MV-4-11 (cell line): ENCODE results near the gene ZBTB32.
"Not testable (repeated sequence)": the region's sequence is repeated elsewhere in the genome, so short reads cannot be mapped to it uniquely, and the experiment has no call there.

Experiments used
- DNase-seq: peaks from one replicate; lab custom pipeline; 2025; lab: John Stamatoyannopoulos, UW

Gene ZBTB32, protein sequence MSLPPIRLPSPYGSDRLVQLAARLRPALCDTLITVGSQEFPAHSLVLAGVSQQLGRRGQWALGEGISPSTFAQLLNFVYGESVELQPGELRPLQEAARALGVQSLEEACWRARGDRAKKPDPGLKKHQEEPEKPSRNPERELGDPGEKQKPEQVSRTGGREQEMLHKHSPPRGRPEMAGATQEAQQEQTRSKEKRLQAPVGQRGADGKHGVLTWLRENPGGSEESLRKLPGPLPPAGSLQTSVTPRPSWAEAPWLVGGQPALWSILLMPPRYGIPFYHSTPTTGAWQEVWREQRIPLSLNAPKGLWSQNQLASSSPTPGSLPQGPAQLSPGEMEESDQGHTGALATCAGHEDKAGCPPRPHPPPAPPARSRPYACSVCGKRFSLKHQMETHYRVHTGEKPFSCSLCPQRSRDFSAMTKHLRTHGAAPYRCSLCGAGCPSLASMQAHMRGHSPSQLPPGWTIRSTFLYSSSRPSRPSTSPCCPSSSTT

DNA sequence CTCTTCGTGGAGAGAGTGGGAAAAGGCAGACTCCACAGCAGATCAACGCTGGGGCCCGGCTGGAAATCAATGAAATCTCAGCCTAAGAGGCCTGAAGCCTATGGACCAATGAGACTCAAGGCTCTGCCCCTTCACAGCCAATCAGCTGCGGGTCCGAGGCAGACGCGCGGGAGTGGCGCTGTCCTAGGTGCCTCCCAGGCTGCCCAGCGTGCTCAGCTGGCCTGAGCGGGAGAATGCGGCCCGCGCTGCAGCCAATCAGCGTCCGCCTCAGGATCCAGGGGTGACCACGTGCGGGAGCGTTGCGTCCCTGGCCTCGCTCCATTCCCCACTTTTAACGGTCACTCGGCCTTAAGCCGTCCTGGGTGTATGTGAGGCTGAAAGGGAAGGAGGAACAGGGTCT lies at the start of gene ZBTB32:
Gene ZBTB32 (plus strand): TSS at position 341 of the 400 bp plus-strand sequence. CDS start 10,069 bp downstream, outside the sequence.
- DNase-seq: no peak

DNA sequence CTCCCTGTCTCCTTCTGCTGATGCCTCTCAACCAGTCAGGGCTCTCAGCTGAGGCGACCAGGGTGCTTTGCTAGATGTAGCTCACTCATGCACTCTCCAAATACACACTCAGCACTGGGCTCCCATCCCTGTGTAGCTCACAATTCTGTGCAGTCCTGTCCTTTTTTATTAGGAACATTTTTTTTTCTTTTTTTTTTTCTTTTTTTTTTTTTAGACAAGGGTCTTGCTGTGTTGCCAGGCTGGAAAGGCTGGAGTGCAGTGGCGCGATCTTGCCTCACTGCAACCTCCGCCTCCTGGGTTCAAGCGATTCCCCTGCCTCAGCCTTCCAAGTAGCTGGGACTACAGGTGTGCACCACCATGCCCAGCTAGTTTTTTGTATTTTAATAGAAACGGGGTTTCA lies 49.5 kb upstream of the ZBTB32 start:
- not testable (repeated sequence) for DNase-seq

DNA sequence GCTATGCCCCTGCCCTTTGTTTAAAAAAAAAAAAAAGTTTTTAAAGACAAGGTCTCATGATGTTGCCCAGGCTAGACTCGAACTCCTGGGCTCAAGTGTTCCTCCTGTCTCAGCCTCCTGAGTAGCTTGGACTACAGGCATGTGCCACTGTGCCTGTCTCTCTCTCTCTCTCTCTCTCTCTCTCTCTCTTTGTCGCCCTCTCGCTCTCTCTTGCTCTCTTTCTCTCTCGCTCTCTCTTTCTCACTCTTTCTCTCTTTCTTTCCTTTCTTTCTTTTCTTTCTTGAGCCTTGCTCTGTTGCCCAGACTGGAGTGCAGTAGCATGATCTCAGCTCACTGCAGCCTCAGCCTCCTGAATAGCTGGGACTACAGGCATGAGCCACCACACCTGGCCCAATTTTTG lies 48.8 kb upstream of the ZBTB32 start:
- no peak for DNase-seq

DNA sequence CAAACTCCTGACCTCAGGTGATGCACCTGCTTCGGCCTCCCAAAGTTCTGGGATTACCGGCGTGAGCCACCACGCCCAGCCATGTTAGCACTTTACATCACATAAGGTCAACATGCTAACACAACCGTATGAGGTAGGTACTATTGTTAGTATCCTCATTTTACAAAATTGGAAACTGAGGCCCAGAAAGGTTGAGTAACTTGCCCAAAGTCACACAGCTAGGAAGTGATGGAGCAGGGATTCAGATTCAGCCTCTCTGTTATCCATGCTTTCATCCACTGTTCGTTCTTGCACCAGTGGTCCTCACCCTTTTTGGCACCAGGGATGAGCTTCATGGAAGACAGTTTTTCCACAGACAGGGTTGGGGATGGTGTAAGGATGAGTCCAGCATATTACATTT lies 47.7 kb upstream of the ZBTB32 start:
- DNase-seq: no peak

DNA sequence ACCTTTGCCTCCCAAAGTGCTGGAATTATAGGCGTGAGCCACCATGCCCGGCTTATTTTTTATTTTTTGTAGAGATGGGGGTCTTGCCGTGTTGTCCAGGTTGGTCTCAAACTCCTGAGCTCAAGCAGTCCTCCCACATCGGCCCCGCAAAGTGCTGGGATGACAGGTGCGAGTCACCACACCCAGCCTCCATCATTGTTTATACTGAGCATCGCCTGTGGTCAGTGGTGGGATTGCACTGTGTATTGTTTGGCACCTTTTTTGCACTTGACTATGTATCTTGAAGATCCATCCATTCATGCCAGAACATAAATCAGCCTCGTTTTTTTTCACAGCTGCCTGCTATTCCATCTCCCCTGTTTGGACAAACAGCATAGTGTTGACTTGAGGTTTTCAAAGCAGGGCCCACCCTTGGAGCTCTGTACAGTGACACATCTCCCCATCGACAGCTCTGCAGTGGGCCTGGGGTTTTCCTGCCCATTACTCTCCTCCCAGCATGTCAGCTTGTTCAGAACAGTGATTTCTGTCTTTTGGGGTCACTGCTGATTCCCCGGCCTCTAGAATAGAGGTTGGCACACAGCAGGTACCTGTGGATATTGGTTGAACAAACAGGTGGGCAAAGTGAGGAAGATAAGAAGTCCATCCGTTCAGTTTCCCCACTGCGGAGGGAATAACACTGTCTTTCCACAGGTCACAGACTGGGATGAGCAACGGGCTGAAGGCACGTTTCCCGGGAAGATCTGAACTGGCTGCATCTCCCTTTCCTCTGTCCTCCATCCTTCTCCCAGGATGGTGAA lies 46.3 kb upstream of the ZBTB32 start:
- DNase-seq: no peak

DNA sequence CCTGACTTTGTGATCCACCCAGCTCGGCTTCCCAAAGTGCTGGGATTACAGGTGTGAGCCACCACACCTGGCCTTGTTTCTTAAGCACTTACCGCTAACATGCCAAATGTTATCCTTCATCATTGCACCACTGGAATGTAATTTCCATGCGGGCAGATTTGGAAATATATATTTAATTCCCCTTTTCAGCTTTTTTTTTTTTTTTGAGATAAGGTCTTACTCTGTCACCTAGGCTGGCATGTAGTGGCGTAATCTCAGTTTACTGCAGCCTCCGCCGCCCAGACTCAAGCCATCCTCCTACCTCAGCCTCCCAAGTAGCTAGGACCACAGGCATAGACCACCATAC lies 42.4 kb upstream of the ZBTB32 start:
- no peak for DNase-seq

DNA sequence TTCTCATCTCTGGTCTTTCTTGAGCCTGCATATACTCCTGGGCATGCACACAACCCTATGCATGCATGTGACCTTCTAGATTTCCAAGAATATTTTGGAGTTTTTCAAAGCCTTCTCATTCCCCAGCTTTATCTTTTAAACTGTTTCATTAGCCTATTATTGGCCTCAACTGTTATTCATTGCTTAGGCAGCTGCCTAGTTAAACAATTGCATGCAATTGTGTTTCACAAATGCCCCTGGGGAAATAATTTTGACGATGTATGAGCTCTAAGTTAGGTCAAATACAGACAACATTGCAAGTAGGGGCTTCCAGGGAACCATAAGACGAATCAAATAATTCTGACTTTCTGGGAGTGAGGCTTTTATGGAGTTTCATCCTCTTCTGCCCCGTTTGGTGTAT lies 40.4 kb upstream of the ZBTB32 start:
- DNase-seq: no peak

DNA sequence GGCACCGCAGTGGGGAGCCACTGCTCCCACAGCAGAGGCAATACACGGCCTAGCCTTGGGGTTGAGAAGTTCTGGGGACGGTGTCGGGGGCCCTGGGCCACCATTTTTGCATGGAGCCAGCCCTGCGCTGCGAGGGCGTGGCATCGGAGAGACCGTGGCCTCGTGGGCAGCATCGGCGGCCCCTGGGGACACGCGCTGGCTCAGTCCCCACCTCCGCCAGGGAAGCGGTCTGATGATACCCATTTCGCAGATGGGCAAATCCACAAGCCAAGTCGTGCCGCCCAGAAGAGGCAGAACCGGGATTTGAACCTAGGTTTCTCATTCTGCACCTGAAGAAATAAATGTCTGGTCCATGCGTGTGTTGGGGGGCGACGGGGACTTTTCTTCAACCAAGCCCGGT lies 39.2 kb upstream of the ZBTB32 start:
- DNase-seq: no peak

DNA sequence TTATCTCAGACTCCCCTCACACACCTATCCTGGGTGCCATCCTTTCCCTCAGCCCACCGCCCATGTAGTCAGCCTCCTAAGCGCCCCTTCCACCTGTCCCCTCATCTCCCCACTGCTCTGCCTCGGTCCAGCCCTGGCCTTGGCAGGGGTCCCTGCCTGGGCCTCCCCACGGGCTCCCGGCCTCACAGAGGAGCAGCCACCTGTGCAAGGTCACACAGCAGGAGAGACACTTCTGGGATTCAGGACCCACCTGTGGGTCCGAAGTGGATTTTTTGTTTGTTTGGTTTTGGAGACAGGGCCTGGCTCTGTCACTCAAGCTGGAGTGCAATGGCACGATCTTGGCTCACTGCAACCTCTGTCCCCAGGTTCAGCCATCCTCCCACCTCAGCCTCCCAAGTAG lies 38.8 kb upstream of the ZBTB32 start:
- DNase-seq: no peak

DNA sequence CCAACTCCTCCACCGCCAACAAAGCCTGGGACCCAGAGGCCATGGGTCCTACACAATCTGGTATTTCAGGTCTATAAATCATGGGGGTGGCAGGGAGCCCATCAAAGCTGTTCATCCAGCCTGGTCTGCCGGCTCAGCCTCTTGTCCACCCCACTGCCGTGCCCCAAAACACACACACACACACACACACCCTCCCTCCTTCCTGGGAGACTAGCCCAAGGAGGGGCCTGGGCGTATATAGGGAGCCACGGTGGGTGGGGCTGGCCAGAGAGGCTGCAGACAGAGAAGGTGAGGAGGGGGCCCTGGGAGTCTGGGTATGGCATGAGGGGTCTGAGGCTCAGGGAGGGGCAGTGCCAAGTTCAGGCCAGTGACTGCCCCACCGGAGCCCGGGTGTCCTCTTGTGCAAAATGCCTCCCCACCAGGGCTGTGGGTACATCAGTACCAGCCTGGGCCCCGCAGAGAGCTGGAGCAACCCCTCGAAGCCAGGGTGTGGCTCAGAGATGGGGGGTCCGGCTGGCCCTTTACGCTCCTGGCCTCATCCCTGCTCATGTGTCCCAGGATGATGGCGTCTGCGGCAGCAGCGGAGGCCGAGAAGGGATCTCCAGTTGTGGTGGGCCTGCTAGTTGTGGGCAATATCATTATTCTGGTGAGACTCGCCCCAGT lies 38.0 kb upstream of the ZBTB32 start, which contains the start of gene UPK1A:
Gene UPK1A (plus strand): TSS at position 267 of the 663 bp plus-strand sequence. CDS start 296 bp downstream, at position 563.
- DNase-seq: no peak

DNA sequence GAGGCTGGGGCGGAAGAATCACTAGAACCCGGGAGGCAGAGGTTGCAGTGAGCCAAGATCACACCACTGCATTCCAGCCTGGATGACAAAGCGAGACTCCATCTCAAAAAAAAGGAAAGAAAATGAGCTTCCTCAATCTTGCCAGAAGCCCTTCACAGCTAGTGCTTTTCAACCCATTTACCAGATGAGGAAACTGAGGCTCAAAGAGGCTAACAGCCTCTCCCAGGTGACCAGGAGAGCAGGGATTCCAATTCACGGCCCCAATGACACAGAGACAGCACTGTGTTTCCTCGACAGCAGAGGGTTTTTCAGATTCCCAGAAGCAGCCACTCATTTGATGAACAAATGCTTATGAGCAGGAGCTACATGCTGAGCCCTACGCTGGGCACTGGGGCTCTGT lies 34.8 kb upstream of the ZBTB32 start:
- DNase-seq: no peak

DNA sequence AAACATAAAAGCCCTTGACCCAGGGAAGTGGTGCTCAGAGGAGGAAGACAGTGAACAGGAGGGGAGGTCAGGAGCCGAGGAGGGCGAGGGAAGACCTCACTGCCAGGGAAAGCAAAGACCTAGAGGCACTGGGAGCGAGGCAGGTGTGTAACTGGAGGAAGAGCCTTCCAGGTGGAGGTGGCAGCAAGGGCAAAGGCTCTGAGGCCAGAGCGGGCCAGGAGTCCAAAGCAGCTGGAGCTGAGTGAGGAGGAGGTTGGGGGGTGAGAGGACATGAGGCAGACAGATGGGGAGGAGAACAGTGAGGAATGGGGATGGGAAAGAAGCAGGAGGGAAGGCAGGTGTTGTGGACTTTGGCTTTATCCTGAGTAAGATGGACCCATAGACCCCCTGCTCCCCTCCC lies 34.4 kb upstream of the ZBTB32 start:
- no peak for DNase-seq

DNA sequence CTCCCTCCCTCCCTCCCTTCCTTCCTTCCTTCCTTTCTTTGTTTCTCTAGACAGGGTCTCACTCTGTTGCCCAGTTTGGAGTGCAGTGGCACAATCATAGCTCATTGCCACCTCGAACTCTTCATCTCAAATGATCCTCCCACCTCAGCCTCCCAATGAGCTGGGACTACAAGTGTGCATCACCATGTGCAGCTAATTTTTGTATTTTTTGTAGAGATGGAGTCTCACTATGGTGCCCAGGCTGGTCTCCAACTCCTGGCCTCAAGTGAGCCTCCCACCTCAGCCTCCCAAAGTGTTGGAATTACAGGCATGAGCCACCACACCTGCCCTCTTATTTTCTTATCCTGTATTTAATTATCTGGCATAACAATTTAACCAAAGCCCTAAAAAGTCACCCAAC lies 33.7 kb upstream of the ZBTB32 start:
- DNase-seq: no peak

DNA sequence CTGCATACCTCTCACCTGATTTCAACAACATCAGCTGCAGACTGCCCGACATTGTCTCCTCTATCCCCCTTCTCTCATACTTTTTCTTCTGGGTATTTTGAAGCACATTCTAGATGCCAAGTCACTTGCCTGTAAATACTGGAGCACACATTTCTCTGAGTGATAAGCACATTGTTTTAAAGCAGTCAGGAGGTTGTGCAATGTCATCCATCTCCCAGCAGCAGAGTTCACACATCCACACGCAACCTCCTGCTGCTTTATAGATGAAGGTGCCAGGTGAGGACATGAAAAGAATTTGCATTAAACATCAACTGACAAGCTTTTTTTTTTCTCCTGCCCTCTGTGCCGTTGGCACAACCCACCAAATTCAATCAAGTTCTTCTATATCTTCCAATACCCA lies 32.5 kb upstream of the ZBTB32 start:
- no peak for DNase-seq

DNA sequence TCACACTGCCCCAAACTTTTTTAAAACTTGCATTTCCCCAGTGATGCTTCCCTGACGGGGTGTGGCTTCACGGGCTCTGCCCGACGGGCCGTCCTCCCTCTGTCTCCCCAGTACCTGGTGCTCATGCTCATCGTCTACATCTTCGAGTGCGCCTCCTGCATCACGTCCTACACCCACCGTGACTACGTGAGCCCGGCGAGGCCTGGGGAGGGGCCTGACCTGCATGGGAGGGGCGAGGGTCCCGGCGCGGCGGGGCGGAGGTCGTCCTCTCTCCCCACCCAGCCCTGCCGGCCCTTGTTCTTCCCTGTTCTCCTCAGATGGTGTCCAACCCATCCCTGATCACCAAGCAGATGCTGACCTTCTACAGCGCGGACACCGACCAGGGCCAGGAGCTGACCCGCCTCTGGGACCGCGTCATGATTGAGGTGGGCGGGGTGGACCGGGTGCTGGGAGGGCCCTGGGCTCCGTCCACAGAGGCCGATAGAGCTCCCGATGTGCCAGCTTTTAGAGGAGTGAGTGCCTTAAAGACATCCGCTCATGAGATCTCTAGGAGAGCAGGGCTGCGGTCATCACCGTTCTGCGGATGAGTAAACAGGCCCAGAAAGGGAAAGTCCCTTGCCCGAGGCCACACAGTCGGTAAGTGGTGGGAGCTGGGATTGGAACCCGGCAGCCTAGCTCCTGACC lies 31.1 kb upstream of the ZBTB32 start:
- no peak for DNase-seq

DNA sequence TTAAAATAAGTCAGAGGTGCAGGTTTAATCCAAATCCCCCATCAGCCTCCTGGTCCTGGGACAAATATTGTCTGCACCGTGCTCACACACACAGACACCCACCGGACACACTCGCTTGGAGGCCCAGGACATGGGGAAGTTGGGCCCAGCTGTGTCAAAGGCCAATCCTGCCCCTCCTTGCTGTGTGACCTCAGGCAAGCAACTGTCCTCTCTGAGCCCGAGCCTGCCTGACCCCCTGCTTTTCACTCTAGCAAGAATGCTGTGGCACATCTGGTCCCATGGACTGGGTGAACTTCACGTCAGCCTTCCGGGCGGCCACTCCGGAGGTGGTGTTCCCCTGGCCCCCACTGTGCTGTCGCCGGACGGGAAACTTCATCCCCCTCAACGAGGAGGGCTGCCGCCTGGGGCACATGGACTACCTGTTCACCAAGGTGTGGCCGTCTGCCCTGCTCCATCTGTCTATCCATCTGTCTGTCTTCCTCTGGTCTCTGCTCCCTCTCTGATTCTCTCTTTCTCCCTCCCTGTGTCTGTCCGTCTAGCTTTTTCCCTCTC lies 28.7 kb upstream of the ZBTB32 start:
- no peak for DNase-seq

DNA sequence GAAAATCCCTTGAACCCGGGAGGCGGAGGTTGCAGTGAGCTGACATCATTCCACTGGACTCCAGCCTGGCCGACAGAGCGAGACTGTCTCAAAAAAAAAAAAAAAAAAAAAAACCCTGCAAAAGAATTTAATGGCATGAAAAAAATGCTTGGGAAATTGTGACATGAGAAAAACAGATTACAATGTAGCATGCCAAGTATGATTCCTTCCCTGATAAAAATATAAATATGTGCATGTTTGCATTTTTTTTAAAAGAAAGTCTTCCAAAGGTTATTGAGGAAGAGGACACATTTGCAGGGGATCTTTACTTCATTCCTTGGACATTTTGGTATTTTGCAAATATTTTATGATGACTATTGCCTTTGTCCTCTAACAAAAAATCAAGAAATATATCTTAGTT lies 14.5 kb upstream of the ZBTB32 start:
- DNase-seq: no peak

DNA sequence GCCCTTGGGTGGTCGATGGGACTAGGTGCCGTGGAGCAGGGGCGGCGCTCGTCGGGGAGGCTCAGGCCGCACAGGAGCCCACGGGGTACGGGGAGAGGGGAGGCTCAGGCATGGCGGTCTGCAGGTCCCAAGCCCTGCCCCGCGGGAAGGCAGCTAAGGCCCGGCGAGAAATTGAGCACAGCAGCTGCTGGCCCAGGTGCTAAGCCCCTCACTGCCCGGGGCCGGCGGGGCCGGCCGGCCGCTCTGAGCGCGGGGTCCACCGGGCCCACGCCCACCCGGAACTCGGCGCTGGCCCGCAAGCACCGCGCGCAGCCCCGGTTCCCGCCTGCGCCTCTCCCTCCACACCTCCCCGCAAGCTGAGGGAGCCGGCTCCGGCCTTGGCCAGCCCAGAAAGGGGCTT lies 13.3 kb upstream of the ZBTB32 start:
- not testable (repeated sequence) for DNase-seq

DNA sequence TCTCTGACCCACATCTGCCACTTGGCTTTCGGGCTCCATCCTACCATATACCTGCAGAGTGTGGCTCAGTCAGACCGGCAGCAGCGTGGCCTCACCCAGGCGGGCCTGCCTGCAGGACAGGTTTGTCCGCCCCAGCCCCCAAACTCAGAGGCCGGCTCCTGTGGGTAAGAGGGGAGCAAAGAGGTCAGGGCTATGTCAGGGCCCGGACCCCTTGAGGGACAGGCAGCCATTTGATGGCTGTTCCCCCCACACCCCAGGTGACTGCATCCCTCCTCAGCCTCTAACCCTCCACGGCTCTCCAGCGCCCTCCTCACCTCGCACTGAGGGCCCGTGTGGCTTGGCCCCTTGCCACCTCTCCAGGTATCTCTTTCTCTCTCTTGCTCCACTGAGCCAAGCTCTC lies 12.3 kb upstream of the ZBTB32 start:
- no peak for DNase-seq

DNA sequence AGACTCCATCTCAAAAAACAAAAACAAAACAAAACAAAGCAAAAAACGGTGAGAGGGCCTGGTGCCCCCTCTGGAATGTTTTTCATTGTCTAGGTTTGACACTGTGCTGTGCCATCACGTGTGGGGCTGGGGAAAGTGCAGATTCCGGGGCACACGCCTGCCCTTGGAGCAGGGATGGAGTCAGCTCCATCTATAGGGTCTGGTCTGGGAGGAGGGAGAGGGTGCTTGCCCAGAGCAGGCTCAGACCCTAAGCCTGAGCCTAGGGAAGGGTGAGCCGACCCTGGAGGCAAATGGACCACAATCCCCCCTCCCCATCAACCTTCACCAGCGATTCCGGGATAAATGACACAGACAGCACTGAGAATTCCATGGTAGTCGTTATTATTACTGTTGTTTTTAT lies 10.9 kb upstream of the ZBTB32 start:
- DNase-seq: no peak

DNA sequence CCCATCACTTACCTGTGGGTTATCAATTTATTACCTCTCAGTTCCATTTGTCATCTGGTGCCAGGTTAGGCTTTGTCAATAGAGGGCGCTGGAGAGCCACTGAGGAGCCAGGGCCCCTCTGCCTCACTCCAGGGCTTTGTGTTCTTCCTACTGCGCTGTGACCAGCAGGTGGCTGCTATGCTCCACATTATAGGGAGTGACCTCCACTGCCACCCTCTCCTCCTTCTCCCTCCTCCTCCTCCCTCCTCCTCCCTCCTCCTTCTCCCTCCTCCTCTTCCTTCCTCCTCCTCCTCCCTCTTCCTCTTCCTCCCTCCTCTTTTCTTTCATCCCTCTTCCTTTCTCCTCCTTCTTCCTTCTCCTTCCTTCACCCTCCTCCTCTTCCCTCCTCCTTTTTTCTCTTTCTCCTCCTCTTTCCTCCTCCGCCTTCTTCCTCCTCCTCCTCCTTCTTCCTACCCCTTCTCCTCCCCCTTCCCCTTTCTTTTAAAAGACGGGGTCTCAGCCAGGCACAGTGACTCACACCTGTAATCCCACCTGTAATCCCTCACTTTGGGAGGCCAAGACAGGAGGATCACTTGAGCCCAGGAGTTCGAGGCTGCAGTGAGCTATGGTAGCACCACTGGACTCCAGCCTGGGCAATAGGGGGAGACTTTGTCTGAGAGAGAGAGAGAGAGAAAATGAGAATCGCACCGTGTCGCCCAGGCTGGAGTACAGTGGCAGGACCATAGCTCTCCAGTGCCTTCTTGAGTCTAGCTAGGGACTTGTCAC lies 10.3 kb upstream of the ZBTB32 start:
- peak; percentile 92 for DNase-seq
